Hematopoietic multipotent progenitor cell treated with erythropoietin and hydrocortisone succinate and interleukin-3 and kit ligand, for 15 days (in vitro differentiated cells): ENCODE results near the gene WHRN.

Source experiments
- DNase-seq: peaks from one replicate; pipeline ENCODE4 v3.0.0-alpha.2; 2015; ENCODE audit warnings: low spot score

The WHRN gene

DNA sequence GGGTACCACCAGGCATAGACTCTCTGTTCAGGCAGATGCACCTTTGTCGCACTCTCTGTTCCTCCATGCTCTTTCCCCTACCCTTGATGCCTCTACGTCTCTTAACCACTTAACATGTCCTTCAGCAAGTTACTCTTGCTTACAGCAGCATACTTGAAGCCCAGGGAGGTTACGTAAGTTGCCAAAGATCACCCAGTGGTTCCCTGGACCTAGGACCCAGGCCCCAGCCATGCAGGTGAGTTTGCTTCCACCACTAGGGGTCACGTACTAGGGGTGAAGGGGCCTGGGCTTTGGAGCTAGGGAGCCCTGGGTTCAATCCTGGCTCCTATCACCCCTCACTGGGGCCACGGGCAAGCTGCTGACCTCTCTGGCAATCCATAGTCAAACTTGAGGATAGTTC lies 126.4 kb downstream of the WHRN start:
- DNase-seq: no peak

DNA sequence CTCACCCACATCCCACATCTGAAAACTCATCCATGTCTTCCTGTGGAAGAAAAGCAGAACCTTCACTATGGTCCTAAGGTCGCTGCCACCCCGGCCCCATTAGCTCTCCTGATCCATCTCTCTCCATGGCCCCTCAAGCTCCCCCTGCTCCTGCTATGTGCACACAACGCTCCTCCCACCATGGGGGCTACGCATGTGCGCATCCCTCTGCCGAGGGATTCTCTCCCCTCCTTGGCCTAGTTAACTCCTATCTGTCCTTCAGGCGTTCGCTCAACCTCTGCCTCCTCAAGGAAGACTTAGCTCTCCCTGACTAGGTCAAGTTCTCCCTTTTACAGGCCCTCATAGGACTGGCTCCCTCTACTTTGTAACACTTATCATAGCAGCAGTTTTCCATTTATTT lies 127.3 kb downstream of the WHRN start:
- DNase-seq: no peak

DNA sequence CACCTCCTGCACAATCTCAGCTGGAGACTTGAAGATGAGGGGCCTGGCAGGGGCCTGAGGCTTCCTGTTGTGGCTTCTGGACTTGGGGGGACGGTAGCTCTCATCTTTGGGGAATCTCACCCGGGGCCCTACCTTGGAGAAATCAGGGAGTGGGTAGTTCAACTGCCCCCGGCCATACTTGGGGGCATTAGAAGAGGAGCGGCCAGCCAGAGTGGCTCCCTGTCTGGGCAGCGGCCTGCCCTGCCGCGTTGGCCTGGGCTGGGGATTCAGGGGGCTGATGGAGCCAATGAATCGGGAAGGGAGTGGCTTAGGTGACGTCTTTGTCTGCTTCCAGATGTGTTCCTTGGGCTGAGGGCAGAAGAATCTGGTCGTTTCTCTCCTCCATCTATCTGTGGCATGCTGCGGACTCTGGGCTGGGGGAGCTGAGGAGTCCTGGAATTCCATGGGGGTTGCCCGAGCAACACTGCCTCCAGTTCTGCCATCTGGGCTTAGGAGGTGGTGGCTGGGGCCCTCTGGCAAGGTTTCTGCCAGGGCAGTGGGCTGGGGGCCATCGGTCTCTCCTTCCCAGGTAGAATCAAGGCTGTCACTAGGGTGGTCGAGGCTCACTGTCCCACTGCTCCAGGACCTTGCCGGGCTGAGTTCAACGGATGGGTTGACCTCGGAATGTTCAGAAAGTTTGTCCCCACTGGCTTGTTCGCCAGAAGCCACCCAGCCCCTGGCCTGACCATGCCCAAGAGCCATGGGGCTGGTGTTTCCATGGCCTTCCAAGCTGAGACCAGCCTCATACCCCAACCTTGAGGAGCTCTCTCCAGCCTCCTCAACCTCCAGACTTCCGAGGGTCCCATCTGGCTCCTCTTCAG lies 128.5 kb downstream of the WHRN start:
- no peak for DNase-seq

DNA sequence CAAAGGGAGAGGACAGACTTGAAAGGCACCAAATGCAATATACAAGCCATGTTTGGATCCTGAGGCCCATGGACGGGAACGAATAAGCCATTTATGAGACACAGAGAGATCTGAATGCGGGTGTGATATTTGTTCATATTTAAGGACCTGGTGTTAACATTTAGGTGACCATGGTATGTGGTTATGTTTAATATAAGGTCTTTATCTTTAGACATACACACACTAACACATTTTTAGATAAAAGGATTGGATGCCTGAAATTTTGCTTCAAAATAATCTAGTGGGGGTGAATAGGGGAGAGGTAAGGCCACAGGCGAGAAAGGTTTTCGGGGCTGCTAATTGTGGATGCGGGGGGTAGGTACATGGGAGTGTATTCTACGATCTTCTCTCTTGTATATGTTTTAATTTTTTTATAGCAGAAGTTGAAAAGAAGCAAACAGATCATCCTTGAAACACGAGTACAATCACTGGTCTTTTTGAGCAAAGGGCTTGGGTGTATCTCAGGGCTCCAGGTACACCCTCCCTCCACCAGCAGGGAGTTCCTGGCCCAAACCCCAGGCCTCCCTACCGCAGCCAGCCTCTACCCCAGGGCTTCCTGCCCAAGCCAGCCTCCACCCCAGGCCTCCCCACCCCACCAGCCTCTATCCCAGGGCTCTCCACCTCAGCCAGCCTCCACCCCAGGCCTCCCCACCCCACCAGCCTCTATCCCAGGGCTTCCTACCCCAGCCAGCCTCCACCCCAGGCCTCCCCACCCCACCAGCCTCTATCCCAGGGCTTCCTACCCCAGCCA lies 129.7 kb downstream of the WHRN start:
- DNase-seq: no peak

DNA sequence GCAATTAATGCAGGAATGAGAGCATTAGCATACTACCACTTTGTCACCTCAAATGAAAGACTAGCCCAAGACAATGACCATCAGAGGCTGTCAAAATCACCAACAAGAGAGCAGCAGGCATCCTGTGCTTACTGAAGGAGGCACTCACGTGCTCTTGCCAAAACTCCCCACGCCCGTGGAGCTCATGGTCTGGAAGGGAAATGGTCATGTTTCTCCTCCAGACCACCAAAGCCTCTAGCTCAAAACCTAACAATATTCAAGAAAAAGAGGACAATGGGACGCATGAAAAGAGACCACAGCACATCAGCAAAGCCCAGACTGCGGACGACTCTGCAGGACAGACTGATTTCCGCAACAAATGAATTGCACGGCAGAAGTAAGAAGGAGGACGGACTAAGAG lies 130.3 kb downstream of the WHRN start:
- DNase-seq: no peak

DNA sequence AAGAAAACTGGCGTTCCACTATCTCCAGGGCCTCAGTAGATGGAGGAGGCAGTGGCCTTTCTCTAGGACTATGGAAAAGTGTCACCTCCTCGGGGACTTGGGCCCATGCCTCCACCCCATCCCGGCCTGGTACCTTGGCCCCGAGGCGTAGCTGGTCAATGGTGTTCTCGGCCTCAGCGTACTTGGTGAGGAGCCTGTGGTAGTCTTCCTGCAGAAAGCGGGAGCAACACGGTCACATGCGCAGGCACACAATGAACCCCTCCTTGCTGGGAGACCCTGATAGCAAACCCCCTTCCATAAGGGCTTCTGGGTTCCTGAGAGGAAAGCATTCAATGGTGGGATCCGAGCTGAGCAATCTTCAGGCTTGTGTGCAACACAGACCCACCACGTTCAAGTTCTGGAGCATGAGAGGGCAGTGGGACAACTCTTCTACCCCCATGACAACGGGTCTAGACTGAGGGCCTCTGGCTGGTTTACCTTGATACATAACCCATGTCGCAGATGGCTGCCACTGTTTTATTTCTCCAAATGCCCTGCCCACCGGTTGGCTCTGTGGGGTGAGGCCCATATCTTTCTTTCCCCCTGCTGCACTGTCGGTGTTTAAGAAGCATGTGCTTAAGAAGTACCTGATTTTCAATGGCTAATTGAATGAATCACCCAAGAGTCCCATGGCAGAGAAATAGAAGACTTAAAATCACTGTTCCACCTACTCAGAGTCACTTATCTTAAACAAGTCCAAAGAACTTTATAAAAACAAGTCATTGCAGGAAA lies 131.1 kb downstream of the WHRN start:
- DNase-seq: no peak

DNA sequence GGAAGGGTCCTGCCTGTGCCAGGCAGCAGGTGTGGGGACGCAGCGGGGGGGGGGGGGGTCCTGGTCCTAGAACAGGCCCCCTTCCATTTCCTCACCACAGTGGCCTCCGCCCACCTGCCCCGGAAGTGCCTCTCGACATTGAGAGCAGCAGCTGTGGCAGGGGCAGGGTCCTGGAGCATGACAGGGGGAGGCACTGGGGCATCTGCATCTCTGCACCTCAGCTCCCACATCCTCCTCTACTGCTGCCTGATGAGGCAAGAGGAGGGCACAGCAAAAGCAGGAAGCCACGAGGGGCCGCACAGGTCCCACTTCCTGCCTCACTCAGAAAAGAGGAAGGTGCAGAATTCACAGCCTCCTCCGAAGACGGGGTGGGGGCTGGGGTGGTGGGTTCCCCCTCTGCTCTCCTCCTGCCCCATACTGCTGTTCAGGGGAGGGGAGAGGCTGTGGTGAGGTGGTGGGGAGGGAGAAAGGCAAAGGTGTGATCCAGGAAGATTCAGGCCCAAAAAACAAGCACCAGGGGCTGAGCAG lies 132.3 kb downstream of the WHRN start:
- DNase-seq: no peak

DNA sequence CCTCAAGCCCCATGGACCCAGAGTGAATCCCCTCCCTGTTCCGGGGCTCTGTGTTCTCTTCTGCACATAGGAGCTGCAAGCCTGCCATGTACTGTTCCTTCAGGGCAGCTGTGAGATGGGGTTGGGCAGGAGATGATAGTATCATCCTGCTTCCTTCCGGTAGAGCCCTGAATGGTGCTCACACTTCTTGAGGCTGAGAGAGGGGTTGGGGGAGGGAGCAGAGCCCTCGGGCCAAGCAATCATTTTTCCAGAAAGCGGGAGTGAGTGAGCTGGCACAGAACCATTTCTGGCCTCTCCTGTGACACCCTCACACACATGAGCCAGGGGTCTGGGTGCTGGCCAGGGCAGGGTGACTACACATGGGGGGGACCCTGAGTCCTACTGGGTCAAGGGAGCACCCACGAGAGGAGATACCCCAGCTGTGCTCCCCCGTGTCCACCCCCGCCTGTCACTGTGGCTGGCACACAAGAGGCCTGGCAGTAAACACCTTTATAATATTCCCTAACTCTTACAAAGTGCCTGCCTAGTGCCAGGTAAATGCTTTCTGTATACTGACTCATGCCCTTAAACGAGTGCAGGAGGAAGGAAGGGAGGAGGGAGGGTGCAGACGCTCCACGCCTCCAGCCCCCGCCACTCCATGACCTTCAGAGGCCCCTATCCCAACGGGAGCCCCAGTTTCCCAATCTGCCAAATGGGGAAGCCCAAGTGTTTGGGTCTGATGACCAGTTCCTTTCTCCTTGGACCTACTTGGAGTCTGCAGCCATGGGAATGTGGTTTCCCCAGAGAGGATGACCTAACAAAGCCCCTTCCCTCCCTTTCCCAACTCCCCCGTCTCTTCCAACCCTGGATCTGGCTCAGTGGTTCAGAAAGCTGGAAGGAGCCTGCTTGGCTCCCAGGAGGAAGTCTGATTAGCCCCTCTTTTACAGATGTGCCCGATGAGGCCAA lies 133.0 kb downstream of the WHRN start:
- no peak for DNase-seq

DNA sequence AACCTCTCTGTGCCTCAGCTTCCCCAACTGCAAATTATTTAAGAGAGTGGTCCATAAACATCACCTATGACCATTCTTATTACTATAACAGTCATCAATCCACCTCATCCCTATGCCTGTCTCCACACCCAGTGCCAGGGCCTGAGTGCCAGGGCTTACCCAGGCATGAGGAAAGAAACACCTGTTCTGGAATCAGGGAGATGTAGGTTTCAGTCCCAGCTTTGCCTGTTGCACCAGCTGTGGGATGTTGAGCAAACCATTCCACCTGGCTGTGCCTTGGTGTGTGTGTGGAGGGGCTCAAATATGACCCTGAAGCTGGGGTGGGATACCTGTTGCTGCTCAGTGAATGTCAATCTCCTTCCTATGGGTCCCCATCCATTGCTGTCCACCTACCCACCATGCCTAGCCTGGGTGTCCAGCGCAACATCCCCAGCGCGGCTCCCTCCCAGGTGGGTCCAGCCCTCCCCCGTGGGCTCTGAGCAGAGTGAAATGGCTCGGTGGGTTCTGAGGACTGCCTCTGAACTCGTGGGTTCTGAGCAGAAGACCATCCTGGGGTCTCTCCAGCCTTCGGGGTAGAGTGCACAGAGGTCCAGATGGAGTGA lies 133.8 kb downstream of the WHRN start:
- no peak for DNase-seq

DNA sequence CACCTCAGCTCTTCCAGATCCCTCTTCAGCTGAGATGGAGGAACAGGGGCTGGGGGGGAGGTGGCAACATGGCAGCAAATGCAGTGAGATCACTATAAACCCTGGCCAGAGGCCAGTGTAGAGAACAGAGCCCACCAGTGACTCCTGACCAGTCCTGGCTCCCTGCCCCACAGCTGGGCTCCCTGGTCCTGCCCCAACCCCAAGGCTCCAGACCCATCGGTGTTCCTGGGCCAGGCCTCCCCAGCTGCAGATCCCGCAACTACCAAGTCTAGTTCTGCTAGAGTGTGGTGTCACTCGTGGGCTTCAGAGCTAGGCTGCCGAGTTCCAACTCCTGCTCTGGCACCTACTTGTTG lies 134.3 kb downstream of the WHRN start:
- DNase-seq: no peak

DNA sequence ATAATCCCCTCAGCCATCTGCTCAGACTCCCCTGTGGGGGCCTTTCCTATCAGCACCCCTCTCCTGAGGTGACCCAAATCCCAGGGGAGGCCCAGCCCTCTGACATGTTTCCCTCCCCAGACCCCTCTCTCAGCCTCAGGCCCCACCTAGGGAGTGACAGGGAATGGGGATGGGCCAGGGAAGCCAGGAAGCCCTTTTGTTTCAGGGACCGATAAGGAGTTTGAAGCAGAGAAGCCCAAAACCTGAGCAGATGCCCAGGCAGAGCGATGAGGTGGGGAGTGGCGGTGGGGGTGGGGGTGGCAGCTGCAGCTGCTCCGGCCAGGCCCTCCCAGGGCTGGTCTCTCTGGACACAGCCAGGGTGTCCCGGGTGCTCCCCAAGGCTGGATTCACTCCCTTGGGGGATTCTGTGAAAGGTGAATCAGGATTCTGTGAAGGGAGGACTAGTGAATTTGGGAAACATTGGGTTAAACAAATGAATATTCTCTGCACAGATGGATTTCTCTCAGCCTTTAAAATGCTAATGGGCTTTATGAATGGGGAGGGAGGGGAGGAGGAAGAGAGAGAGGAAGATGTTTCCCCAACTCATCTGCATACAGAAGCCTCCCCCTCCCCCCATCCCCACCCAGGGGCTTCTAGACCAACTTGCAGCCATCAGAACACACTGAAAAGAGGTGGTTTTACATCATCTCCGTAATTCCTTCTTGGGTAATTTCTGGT lies 134.9 kb downstream of the WHRN start:
- DNase-seq: no peak

DNA sequence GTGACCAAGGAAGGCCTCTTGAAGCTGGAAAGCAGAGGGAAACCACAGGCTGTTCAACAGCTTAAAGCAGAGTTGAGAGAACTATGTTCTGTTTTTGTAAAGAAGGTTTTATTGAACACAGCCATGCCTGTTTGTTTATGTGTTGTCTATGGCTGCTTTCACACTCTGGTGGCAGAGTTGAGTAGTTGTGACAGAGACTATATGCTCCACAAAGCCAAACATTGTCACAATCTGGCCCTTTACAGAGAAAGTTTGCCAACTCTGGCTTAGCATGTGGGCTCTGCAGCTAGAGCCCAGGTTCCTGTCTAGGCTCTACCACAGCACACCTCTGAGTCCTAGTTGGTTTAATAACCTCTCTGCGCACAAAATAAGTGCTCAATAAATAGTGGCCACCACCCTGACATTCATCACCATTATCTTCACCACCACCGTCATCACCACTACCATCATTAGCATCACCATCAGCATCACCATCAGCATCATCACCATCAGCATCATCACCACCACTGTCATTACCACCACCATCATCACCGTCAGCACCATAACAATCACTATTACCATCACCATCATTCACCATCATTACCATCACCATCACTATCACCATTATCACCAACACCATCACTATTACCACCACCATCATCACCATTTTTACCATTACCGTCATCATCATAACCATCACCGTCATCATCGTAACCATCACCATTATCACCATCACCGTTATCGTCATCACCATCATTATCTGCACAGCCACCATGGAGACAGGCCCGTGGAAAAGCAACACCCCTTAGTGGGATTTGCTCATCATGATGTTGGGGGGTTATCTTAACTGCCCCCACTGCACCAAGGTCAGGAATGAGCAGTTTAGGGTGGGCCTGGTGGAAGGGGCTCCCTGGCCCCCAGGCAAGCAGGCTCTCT lies 135.8 kb downstream of the WHRN start:
- no peak for DNase-seq

DNA sequence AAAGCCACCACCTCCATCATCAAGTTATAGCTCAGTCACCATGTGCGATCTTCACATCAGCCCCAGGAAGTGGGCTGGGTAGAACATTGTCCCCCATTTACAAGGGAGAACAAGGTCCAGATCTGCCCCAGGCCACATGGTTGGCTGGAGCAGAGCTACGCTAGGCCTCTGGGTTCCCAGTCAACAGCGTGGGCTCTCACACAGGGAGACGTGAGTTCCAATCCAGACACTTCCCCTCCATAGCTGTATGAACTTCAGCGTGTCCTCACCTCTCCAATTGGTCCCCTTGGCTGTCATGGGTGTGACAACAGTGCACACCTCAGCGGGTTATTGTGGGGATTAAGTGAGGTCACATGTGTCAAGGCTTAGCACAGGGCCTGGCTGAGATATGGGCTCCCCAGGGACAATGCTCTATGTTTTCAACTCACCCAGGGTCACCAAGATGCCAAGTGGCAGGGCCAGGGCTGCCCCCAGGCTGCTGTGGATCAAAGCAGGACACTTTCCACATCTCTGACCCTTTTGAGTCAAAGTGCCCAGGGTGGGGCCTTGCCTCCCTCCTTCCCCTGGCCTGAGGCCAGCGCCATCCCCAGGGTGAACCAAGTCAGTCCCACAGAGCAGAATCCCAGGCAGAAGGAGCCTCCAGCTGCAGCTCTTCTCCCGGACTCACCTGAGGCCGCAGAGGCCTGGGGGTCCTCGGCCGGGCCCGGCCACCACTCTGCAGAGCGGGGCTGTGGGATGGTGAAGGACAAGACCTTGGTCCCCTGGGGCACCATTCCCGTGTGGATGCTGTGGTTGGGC lies 137.3 kb downstream of the WHRN start:
- DNase-seq: no peak

DNA sequence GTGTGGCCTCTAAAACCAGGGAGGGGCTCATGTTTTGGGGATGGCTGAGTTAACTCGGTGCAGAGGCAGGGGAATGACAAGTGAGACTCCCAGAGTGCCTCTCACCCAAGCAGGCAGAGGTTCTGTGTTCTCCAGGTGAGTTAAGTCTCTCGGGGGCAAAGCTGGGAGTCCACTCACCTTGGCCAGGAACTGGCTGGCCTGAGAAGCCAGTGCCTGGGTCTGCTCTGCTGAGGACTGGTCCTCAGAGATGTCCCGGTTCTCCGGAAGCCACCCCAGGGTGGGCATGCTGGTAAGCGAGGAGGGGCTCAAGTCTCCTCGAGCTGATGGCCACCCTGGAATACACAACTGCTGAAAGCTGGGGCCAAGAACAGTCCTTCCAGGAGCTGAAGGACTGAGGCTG lies 137.9 kb downstream of the WHRN start:
- DNase-seq: no peak

DNA sequence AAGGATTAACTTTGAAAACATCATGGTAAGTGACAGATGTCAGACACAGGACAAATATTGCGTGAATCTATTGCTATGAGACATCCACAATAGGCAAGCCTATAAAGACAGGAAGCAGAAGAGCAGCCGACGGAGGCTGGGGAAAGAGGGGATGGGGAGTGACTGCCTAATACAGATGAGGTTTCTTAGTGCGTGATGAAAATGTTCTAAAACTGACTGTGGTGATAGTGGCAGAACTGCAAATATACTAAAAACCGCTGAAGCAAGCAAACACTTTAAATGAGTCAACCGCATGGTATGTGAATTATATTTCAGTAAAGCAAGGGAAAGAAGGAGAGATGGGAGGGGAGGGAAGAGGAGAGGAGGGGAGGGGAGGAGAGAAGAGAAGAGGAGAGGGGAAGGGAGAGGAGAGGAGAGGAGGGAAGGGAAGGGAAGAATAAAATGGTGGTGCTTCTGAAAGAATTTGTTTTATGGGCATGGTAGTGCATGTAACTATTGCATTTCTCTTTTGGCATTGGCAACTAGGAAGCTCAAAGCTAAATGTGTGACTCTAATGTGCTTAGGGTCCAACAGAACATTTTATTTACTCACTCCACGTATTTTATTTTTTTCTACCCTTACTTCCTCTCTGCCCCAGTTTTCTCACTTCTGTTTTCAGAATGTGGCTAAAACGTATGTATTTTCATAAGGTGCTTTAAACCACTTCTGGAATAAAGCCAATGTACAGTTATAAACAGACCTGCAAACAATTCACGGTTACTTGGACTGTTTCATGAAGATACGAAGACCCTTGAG lies 138.7 kb downstream of the WHRN start:
- no peak for DNase-seq

DNA sequence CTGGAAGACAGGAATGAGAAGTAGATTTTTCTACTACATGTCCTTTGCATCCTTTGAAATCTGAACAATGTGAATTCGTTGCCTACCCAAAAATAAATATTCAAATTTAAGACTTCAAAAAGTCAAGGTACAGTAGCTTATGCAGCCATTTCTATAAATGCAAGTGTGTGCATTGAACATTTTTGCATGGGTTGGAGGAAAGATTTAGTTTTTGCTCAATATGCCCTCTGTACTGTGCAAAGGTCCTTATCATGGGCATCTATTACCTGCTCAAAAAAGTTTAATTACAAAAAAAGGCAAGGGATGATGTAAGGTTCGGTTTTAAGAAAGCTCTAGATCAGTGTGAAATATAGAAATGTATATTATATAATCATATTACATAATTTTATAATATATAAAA lies 140.1 kb downstream of the WHRN start:
- DNase-seq: no peak
